HG03439 (cell line): ENCODE results near the gene ATXN1.
A peak's percentile ranks its signal among the peaks of the same experiment; 100 is the strongest.

ENCODE experiments used
- ATAC-seq: cut with Tn5 transposase; IDR thresholded peaks from one replicate; pipeline ENCODE4 v1.9.1; 2021; ENCODE audit warnings: mild to moderate bottlenecking, moderate library complexity; ENCODE audit not compliant: unreplicated experiment

ATXN1 gene

DNA sequence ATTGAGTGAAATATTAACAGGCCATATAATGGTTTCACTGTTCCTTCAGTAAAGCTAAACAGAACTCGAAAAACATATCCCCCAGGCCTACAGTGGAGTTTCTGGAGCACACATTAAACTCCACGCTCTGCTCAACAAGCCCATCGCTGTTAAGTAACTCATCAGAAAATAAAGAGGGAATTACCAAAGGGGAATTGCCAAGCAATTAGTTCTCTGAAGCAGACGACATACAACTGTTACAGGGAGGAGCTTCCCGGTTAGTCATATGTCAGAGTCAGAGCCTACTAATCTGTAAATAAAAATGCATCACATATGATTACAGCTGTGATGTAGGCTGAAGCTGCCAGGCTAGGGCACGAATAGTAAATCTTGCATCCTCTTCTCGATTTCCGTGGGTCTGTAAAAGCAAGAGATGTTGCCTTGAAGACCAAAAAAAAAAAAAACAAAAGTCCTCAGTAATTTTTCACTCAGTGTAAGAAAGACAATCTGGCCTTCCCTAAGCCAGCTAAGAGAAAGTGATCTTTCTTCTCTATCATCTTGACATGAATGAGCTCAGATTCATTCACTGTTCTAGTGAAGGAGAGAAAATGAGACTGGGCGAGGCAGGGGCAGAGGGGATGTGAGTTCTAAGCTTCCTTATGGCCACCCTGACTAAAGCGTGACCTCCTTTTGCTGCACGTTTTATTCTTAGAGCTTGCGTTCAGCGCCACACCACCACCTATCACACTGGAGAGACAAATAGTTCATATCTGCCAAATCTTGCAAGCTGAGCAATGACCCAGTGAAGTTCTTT lies 13.8 kb downstream of the ATXN1 start:
- no peak for ATAC-seq

- no peak for ATAC-seq
These were observed 14.4 kb downstream of the ATXN1 start for GRCh38 chr6:16746812-16747211.

DNA sequence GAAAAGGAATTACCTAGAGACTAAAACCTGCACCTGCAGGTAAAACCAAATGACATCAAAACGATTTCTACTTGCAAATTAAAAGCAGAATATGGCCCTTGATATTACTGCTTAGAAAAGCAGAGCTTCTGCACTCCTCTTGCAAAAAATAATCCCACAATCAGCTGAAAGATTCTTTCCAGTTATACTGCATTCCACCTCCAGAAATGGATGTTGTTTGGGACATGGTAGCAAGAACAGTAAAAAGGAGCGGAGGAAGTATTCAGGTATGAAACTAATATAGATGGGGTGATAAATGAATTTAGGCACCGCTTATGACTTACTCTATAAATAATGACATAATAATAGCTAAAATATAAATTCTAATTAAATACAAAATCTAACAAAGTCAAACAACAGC lies 14.9 kb downstream of the ATXN1 start:
- no peak for ATAC-seq

- no peak for ATAC-seq
These were observed 17.5 kb downstream of the ATXN1 start for GRCh38 chr6:16743664-16744210.

DNA sequence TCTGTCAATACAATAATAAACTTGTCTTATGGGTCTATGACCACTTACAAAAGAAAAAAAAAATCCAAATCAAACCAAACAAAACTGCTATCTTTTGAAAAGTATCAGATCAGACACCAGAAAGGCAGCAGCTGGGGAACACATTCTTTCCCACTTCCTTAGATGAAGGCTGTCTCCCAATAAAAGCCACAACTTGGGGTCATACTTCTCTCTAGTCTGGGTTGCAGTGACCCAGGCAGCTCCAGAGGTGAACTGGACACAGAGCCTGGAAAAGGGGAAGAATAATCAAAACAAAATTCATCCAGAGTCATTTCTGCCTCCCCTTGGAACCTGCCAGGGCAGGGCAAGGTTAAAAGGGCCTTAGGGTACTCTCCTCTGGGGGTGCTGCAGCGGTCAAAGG lies 19.1 kb downstream of the ATXN1 start:
- no peak for ATAC-seq

DNA sequence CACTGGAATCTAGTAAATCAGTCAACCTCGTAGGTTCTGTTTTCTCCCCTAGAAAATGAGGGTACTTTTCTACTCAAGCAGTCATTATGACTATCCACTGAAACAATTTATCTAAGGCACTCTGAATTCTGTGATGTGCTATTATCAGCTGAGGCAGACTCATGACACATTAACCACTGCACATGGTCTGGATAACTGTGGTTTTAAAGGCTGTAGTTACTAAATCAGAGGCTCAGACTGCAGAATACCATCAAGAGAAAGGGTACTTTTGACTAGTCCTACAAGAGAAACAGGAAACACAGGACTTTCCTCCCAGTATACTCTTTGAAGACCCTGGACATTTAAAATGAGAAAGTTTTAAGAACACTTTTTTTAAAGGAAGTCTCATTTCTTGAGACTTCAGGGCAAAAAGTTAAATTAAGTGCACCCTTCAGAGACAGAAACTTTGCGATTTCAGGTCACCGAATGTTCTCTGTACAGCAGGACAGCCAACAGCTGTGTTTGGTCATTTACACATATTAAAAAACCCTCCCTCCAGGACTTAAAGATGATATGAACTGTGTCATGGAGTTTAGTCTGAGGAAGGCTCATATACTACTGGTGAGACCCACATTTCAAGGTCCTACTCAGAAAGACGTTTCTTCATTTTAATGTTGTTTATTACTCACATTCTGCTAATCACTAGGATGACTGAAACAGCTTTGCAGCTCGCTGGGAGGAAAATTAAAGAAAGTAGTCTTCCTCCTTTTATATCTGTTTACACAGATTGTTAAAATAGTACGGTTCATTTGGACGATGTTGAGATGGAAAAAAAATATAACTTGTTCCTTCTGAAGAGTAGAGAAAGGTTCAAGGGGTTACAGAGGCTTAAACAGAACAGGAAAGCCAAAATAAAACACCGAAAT lies 19.9 kb downstream of the ATXN1 start:
- no peak for ATAC-seq

GRCh38 chr6:16740097-16740496 lies 21.2 kb downstream of the ATXN1 start:
- ATAC-seq: no peak

- no peak for ATAC-seq
These were observed 21.9 kb downstream of the ATXN1 start for GRCh38 chr6:16739329-16739801.

DNA sequence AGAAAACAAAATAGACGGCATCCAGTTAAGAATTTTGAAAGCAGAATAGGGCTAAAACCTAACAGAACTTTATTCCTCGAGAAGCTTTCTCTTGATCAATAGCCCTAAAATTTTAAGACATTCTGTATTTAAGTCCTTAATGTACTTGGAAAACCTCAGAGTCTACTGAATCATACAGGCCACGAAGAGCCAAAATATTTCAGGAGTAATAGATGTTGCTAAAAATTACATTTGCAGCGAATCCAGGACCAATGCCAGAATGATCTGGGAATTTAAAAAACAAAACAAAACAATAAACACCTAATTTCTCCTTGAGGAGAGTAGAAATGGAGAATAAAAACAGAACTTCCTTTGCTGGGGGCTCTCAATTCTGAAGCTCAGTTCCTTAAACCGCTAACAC lies 23.3 kb downstream of the ATXN1 start:
- ATAC-seq: no peak

GRCh38 chr6:16736856-16737775 lies 24.1 kb downstream of the ATXN1 start:
- no peak for ATAC-seq

GRCh38 chr6:16735014-16735413 lies 26.2 kb downstream of the ATXN1 start:
- no peak for ATAC-seq

DNA sequence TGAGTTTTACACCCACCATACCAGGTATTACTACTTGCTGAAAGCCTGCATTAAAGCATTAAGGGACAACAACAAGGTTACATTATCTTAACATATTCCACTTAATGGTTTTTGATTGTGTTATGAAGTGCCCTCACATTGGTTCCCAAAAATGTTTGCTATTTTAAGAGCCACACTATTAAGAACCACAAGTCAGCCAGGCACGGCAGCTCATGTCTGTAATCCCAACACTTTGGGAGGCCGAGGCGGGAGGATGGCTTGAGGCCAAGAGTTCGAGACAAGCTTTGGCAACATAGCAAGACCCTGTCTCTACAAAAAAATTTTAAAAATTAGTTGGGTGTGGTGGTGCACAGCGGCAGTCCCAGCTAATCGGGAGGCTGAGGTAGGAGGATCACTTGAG lies 28.2 kb downstream of the ATXN1 start:
- ATAC-seq: no peak

GRCh38 chr6:16731478-16732051 lies 29.7 kb downstream of the ATXN1 start:
- peak; percentile 96 for ATAC-seq

GRCh38 chr6:16730738-16731477 lies 30.4 kb downstream of the ATXN1 start:
- ATAC-seq: no peak

GRCh38 chr6:16729744-16730143 lies 31.5 kb downstream of the ATXN1 start:
- no peak for ATAC-seq

DNA sequence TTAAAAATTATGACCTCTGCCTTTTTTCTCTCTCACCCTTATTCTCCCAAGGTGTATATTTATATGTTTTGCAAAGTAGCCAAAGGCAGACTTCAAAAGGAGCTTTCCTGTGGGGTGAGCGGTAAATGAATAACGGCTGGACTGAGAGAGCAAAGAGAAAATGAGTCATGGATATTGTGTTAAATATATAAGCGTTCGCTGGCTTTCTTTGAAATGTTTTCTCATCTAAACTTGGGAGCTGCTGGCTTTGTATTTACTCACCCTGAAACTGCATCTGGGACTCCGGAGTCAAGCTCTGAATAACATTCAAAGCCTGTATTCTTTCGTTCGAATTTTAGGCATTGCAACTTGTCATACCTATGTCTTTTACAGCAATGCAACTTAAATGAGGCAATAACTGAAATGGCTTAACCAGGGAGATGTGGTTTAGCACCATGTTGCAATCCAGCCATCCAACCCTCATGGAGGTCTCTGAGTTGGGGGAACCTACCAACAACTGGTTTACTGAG lies 32.0 kb downstream of the ATXN1 start:
- ATAC-seq: no peak

DNA sequence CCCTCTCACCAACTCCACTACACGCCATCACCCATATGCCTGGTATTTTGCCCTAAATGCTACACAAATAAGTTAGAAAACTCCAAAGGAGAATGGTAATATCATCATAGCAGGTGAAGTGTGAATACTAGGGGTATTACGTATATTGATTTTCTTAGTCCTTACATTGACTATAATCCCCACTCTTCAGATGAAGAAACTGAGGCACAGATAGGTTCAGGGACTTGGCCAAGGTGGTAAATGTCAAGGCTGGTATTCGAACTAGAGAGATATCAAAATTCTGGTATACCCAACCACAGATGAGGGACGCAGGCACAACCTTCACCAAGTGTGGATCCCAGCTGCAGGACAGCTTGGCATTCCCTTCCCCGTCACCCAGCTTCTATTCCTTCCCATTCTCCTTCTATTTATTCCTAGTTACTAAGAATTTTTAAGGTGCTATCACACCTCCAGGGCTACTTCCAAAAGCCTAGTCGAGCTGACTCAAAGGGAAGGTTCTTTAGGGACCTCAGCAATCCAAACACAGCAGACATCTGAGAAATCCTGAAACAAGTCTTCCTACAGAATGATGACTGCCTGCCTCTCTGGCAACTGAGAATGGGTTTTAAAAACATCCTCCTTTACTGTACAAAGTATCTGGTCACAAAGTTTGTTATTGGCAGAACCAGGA lies 32.6 kb downstream of the ATXN1 start:
- ATAC-seq: no peak

GRCh38 chr6:16727996-16728395 lies 33.3 kb downstream of the ATXN1 start:
- ATAC-seq: no peak
